ENCODE data around the gene SAMD10. TPM values are rescaled to one million over a fixed set of nuclear protein-coding genes. Genes with fewer than 3 reads are reported as not detected.
"Not testable (repeated sequence)": the region's sequence is repeated elsewhere in the genome, so short reads cannot be mapped to it uniquely, and the experiment has no call there.

Gene SAMD10
- polyA plus RNA-seq, 3 donors: 2.0 to 2.7 (median 2.6) TPM

DNA sequence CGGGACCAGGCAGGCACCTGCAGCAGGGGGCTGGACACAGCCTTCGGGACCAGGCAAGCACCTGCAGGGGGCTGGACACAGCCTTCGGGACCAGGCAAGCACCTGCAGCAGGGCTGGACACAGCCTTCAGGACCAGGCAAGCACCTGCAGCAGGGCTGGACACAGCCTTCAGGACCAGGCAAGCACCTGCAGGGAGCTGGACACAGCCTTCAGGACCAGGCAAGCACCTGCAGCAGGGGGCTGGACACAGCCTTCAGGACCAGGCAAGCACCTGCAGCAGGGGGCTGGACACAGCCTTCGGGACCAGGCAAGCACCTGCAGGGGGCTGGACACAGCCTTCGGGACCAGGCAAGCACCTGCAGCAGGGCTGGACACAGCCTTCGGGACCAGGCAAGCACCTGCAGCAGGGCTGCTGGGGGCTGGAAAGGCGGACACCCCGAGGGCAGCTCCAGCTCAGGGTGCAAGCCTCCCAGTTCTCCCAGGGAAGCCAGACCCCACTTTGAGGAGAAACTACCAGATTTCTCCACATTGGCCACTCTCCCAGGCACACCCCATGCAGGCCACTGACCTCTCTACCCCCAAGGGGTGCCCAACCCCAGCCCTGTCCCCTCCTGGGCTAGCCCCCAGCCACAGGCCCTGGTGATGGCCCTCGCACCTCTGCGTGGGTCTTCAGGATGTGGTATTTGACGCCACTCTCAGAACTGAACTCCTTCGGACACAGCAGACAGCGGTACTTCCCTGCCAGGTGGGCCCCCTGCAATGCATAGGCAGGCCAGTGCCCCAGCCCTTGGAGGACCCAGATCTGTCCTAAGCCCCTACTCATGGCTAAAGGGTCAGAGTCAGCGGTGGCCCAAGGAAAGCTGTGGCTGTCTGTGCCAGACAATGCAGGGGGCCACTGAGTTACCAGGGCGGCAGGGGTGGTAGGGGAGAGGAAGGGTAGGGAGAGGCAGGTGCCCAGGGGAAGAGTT is 18.5 kb downstream of the SAMD10 start:
- WGBS, 3 donors: 90 to 94% (median 90%) methylated on average over 12 to 15 of the region's 15 CpGs
- H3K27ac ChIP-seq (ENCODE audit: low read depth, low read length): not testable (repeated sequence)

DNA sequence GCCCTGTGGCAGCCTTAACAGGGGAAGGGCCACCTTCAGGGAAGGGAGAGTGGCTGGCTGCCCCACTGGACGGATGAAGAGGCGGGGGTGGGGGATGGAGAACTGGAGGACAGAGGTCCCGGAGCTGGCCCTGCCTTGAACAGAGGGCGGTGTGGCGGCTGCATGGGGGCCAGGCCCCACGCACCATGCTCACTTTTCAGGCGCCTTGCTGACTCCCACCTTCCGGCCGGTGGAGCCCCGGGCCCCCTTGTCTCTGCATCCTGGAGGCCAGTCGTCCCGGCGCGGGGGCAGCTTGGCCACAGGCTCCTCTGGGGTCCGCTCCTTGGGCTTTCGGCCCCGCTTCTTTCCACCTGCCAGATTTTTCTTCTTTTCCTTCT is 19.8 kb downstream of the SAMD10 start:
- WGBS, 3 donors: 95 to 96% (median 95%) methylated on average over 16 to 17 of the region's 17 CpGs
- H3K27ac ChIP-seq (ENCODE audit: low read depth, low read length): no peak overlapping the region

DNA sequence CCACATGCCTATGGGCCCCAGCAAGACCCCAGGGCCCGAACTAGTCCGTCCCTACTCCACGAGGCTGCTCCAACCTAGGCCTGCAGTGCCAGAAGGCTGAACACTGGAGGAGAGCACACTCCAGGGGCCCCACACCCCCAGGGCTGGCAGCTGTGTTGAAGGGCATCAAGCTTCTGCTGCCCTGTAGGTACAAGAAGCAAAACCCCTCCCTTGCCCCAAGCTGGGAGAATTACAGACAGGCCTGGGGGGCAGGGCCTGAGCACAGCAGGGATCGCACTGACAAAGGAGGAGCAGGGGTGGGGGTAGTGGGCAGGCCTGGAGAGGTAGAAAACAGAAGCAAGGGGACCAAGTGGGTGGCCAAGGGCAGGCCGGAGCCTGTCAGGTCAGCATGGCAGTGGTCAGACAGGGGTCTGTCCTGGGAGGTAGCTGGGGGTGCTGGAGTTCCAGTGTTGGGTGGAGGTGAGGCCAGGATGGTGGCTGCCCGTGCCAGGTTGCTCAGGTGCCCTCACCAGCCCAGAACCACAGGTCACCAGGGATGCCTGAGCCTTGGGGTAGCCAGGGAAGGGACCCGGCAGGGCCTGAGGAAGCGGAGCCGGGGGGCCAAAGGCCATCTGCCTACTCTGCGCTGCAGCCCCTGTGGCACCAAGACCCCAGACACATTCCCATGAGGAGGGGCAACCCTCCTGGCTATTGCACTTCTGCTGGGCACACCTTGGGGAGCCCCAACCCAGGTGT is 20.3 kb downstream of the SAMD10 start:
- no peak overlapping the region for H3K27ac ChIP-seq (ENCODE audit: low read depth, low read length)
- WGBS, 3 donors: 88 to 90% (median 89%) methylated on average over 10 of the region's 10 CpGs

DNA sequence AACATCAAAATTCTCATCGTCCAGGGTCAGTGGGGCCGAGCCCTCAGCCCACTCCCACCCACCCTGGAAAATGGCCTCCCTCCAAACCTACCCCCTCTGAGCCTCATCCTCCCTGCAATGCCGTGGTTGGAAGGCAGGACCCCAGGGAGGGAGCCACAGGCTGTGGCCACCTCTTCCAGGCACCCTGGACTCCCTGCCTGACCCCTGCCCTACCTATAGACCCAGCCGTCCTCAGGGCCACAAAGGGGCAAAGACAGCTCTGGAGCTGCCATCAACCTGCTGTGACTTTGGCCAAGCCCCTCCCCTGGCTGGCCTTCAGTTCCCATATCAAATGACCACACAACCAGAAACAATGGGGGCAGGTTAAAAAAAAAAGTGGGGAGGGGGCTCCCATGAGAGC is 21.0 kb downstream of the SAMD10 start:
- no peak overlapping the region for H3K27ac ChIP-seq (ENCODE audit: low read depth, low read length)
- 61 to 66% (median 62%) methylated on average over 4 of the region's 4 CpGs for WGBS, 3 donors

DNA sequence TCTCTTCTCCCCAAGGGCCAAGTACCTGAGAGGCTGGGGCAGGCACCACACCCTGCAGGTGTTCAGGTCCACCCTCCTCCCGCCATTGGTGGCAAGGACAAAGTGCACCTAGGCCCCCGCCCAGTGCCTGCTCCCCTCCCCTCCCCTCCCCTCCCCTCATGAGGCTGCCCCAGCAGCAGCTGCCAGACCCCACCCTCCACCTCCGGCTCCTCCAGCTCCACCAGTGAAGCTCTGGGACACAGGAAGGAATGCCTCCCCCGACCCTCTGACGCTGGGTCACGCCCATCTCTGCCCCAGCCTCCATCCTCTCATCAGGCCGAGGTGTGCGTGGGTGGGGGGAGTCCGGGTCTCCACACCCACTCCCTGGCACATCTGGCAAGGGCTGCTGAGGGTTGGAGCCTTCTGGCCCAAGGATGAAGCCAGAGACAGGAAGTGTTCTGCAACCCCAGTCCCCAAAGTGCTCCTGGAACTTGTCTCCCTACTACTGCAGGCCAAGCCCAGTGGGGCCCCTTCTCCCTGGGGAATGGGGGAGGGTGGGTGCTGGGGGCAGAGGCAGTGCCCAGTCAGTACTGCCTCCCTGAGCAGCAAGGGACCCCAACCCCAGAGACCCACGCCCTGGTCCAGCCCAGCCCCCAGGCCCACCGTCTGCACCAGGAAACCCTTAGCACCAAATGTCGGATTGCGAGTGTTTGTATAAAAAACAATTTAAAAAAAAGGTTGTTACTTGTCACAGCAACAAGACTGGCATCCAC is 21.6 kb downstream of the SAMD10 start:
- H3K27ac ChIP-seq (ENCODE audit: low read depth, low read length): no peak overlapping the region
- 38 to 51% (median 43%) methylated on average over 13 of the region's 13 CpGs for WGBS, 3 donors

DNA sequence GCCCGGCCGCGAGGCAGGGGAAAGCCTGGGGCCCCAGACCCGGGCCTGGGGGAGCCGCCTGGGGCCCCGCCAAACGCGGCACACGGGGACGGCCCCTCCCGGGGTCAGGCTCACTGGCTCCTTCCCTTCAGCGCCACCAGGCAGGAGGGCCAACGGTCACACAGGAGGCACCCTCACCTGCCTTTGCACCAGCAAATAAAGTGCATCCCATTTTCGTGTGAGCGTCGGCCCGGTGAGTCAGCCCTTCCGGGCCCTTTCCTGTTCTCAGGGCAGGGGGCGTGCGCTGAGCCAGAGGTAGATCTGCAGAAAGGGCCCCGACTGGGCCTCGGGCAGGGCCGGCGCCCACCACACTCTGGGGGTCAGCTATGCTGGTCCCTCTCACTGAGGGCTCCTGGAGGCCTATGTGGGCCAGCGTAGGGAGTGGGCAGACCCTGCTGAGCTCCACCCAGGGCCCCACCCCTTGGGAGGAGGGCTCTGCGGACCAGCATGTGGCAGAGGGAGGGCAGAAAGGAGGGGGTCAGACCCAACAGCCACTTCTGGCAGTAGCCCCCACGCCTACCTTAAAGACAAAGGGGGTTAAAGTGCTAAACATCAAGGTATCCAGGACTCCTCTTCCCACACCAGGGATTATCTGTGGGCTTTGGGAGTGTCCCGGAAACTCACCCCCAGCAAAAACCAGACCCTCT is 22.3 kb downstream of the SAMD10 start:
- H3K27ac ChIP-seq (ENCODE audit: low read depth, low read length): no peak overlapping the region
- 3 to 4% (median 3%) methylated on average over 28 of the region's 28 CpGs for WGBS, 3 donors

DNA sequence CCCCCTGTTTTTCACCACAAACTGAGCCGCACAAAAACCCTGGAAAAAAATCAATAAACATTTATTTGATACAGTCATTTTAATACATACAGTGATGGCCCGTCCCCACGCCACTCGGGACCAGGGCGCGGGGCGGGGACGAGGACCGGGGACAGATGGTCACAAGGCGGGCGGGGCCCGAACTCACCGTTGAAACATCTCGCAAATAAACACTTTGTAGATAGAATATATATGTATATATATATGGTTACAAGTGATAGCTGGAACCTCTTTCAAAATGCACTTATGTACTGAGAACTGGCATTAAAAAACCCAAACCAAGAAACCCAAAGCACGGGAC is 22.8 kb downstream of the SAMD10 start:
- 1% methylated on average over 15 of the region's 15 CpGs for WGBS, 3 donors
- H3K27ac ChIP-seq (ENCODE audit: low read depth, low read length): no peak overlapping the region

DNA sequence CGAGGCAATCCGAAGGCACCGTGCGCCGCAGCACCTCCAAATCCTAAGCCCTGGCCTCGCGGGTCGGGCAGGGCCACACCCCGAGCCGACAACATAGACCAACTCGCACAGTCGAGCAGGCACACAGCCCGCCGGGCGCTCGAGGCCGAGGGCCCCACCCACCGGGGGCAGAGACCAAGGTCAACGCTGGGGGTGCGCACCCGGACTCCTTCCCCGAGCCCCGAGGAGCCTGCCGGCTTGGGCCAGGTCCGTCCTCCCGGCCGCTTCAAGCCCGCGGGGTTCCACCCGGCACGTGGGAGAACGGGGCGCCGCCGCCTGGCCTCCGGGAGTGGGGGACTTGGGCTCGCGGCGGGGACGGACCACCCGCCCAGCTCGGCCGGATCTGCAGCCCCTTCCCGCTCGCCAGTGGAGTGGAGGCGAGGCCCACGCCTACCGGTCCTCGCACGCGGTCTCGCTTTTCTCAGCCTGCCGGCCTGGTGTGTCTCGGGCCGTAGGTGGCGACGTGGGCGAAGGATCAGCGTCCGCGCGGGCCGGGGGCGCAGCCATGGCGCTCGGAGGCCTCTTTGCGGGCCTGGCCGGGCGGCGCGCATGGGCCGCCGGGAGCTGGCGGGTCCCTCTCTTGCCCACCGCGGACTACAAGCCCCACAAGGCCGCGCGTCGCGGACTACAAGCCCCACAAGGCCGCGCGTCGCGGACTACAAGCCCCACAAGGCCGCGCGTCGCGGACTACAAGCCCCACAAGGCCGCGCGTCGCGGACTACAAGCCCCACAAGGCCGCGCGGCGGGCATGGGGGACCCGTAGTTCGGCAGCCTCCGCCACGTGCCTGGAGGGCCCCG is 23.4 kb downstream of the SAMD10 start, which contains the start of gene UCKL1:
Gene UCKL1, minus strand, starts transcription at position 590 of the 837 bp plus-strand sequence. Its CDS starts 44 bp downstream, at position 546.
- H3K27ac ChIP-seq (ENCODE audit: low read depth, low read length): no peak within 1 kb of the TSS
- 0 to 1% (median 1%) methylated on average over 80 to 103 of the region's 105 CpGs for WGBS, 3 donors

DNA sequence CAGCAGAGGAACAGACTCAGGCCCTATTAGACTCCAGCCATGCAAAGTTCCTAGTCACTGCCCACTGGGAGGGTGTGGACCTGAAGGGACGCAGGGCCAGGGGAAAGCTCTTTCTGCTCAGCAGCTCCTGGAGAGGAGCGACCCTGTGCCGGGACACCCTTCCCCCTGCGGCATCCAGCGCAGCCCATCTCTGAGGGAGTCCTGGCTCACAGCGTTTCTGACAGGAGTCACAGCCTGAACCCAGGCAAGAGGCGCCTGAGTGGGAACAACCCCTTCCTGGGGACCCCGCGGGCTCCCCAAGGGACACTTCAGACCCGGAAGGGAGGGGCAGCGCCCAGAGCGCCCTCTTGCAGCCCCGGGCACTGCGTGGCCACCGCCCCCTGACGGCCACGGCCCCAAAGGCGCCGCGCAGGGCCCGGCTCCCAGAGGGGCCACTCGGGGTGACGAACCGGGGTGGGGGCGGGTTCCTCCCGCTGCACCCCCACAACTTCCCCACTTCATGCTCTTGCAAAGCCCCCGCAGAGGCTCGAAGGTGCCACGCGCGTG is 24.1 kb downstream of the SAMD10 start:
- no peak overlapping the region for H3K27ac ChIP-seq (ENCODE audit: low read depth, low read length)
- WGBS, 3 donors: 1 to 3% (median 1%) methylated on average over 27 to 31 of the region's 31 CpGs

DNA sequence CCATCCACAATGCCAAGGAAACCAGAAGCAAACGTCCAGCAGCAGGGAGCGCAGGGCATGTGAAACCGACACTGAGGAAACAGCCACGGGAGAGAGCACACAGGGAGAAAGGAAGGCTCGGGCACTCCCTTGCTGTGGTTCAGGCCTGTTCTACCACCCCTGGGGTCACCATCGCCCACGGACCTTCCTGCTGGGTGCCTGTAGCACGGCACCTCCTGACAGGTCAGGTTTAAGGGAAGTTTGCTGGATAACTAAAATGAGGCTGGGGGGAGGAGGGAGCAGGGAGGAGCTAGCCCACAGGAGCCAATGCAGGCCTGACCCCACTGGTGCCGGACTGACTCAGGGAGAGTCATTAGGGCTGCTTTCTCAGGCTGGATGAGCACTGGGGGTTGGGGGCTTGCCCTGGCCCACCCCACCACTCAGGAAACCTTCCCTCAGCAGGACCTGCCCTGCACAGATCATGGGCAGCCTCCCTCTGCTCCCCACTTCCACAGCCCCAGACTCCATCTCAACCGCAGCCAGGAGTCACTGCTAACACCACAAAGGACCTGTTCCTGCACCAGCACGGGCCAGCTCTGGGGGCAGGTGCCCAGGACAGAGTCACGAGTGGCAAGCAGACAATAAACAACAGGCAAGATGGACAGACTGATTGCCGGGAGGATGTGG is 25.5 kb downstream of the SAMD10 start:
- WGBS, 3 donors: 64 to 68% (median 65%) methylated on average over 13 of the region's 13 CpGs
- H3K27ac ChIP-seq (ENCODE audit: low read depth, low read length): no peak overlapping the region

DNA sequence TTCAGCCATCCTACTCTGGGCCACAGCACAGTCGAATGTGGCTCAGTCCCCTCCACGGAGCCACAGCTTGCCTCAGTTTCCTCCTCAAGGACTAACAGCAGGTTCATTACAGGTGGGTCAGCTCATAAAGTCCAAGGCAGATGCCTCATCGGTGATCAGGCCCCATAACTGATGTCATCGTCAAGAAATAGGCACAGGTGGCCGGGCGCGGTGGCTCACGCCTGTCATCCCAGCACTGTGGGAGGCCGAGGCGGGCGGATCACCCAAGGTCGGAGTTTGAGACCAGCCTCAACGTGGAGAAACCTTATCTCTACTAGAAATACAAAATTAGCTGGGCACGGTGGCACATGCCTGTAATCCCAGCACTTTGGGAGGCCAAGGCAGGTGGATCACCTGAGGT is 26.7 kb downstream of the SAMD10 start:
- 75 to 89% (median 87%) methylated on average over 14 of the region's 14 CpGs for WGBS, 3 donors
- no peak overlapping the region for H3K27ac ChIP-seq (ENCODE audit: low read depth, low read length)

DNA sequence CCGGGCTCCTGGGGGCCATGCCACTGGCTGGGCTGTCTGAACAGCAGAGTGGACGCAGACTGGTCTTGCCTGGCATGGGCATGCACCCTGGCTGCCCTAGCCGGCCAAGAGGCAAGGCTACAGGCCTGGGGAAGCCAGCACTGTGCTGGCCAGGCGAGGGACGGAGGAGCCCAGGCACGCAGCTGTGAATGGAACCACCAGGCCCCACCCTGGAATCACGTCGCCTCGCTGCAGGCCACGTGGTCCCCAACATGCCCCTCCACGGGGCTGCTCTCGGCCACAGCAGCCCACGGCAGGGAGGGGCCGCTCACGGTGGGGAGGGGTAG is 27.3 kb downstream of the SAMD10 start:
- WGBS, 3 donors: 59 to 78% (median 78%) methylated on average over 15 of the region's 15 CpGs
- H3K27ac ChIP-seq (ENCODE audit: low read depth, low read length): no peak overlapping the region

DNA sequence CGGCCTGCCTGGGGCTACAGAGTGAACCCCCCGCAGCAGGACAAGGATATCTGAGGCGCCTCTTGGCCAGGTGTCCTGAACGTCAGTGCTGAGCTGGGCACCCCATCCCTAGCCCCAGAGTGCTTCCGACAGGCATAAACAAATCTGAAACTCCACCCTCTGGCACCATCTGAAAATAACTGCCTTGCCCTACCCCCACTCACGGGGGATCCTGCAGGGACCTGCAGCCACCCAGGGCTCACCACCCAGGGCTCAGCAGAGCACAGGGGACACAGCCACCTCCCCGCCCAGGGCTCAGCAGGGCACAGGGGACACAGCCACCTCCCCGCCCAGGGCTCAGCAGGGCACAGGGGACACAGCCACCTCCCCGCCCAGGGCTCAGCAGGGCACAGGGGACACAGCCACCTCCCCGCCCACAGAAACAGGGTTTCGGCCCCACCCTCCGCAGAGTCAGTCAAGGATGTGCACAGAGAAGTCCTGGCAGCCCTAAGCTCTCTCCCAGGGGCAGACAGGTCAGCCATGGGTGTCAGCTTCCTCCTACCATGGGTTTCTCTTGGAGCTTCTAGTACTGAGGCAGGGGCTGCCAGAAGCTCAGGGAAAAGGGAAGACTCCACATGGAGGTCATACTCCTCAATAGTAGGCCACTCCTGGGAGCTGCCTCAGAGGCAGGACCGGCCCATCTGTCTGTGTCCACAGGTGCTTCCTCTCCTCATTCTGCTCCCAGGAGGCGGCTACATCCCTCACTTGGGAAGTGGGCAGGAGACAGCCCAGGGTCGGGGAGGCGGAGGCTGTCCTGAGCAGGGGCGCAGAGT is 27.8 kb downstream of the SAMD10 start:
- 69 to 75% (median 71%) methylated on average over 17 of the region's 17 CpGs for WGBS, 3 donors
- no peak overlapping the region for H3K27ac ChIP-seq (ENCODE audit: low read depth, low read length)

DNA sequence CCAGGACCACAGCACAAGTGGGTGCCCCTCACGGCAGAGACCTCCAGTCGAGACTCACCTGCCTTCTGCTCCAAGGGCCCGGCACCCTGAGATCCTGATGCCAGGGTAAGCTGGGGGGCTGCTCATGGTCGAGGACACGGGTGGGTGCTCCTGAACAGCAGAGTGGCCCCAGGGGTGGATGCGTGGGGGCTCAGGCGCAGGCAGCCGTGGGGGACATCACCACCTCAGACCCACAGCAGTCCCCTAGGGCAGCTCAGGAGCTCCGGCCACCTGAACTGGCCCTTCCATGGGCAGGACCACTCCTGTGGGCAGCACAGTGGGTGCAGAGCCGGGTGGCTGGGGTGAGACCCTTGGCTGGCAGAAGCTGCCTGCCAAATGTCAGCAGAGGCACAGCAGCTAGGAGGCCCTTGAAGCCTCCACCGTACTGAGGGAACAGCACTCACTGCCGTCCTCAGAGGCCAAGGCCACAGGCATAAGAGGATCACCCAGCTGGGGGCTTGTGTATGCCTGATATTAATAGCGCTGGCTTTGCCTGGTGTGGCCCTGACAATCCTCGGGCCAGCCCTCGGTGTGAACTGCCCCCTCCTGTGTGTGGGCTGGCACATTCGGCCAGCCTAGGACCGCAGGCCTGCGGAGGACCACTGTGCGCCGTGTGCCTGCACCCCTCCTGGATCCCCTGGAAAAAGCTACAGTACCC is 28.6 kb downstream of the SAMD10 start:
- no peak overlapping the region for H3K27ac ChIP-seq (ENCODE audit: low read depth, low read length)
- 72 to 85% (median 75%) methylated on average over 20 of the region's 20 CpGs for WGBS, 3 donors

DNA sequence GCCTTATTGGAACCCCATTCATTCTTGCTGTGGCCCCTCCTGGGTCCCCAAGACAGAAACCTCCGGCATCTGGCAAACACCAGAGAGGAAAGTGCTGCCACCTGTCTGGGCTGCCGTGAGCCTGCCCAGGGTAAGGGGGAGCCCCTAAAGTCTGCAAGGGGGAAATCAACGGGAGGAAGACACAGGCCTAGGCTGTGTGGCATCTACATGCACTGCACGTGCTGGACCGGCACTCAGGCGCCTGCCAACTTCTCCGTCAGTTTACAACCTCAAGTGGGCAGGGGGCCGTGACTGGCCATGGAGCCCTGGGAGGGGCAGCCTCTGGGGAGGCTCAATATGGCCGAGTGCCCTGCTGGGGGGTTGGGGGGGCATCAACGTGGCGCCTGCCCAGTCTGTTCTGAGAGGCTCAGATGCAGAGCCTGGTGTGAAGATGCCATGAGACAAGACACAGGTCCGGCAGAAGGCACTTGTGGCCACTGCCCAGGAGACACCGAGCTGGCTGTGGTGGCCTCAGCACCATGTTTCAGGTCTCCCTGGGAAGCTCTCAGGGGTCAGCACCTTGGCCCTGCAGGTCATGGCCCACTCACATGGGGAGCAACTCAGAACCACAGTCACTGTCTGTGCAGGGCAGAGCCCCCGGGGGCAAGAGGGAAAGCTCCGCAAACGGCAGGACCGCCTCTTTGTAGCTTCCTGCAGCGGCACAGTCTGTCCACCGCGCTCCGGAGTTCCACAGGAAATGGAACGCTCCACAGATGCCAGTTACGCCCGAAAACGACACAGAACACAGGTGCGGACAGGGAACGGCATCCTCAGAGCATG is 31.6 kb downstream of the SAMD10 start:
- H3K27ac ChIP-seq (ENCODE audit: low read depth, low read length): no peak overlapping the region
- WGBS, 3 donors: 23 to 56% (median 28%) methylated on average over 27 of the region's 27 CpGs
